Fibroblast of mammary gland (primary cell): Measurements from ENCODE around the gene A1CF.

ENCODE experiments used
- DNase-seq: peaks from one replicate; pipeline ENCODE4 v3.0.0-alpha.2; 2010; ENCODE audit warnings: low read depth
- H3K4me3 ChIP-seq: 2 replicates; pipeline ENCODE4 v1.5.1; 2011; ENCODE audit warnings: low read depth, mild to moderate bottlenecking, low read length, moderate library complexity; ENCODE audit not compliant: control insufficient read depth
- CTCF ChIP-seq: conservative IDR thresholded peaks from 2 replicates; pipeline ENCODE4 v1.5.1; 2011; ENCODE audit warnings: low read depth, low read length, inconsistent platforms; ENCODE audit not compliant: control insufficient read depth, insufficient read depth

Gene A1CF

DNA sequence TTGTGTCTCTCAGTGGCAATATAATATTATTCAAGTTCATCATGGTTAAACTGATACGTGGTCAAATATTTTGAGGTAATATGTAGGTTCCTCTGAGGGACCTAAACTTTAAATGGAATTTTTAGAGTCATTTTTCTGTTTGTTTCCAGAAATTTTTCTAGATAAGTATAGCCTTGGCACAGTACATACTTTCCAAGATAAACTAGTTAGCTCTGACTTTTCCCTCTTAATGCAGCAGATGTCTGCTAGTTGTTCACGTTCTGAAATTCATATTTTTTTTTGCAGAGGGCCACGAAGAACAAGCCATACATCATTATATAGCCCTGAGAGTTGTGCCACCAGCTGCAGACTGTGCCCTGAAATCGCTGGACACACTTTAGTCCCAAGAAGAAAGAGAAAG lies 61.6 kb downstream of the A1CF start:
- H3K4me3 ChIP-seq, result no peak overlapping the region
- no peak for DNase-seq
- TF ChIP-seq CTCF, result no peak

- H3K4me3 ChIP-seq, result no peak overlapping the region
- peak; percentile 49 for DNase-seq
- TF ChIP-seq CTCF, result no peak
These were observed 75.8 kb downstream of the A1CF start for GRCh38 chr10:50809596-50809995.

GRCh38 chr10:50807851-50808776 lies 77.3 kb downstream of the A1CF start:
- no peak for TF ChIP-seq CTCF

GRCh38 chr10:50805981-50806622 lies 79.3 kb downstream of the A1CF start:
- no peak for DNase-seq
- no peak for TF ChIP-seq CTCF
- no peak overlapping the region for H3K4me3 ChIP-seq

More at GRCh38 chr10:50807851-50808776, 77.3 kb downstream of the A1CF start:
- no peak overlapping the region for H3K4me3 ChIP-seq
- peak; percentile 9 for DNase-seq

DNA sequence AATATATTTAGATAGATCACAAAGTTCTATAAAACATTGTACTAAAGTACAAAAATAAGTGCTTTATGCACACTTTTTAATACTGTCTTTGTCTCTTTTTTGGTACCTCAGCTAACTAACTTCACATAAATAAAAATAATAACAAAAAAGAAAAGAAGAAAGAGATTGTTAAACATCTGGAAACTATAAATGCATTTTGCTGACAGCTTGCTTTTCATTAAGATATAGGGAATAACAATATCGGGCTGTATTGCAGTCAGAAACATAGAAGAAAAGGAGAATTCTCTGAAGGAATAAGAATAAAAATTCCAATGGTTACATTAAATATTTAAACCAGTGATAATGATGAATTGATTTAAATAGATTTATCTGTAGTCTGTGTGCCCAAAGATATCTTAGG lies 85.8 kb downstream of the A1CF start:
- DNase-seq, result no peak
- no peak overlapping the region for H3K4me3 ChIP-seq
- TF ChIP-seq CTCF, result no peak

- no peak for DNase-seq
- no peak for TF ChIP-seq CTCF
- no peak overlapping the region for H3K4me3 ChIP-seq
These were observed 87.1 kb downstream of the A1CF start for GRCh38 chr10:50798297-50798696.
